Measurements from ENCODE around the gene IGFL3. TPM values are rescaled to one million over a fixed set of nuclear protein-coding genes. Genes with fewer than 3 reads are reported as not detected.

IGFL3 gene
- total and polyA plus RNA-seq, 2 of the 13 experiments (the other 11 are each of a cell fraction or from before 2014, with no cell fraction given): not detected

DNA sequence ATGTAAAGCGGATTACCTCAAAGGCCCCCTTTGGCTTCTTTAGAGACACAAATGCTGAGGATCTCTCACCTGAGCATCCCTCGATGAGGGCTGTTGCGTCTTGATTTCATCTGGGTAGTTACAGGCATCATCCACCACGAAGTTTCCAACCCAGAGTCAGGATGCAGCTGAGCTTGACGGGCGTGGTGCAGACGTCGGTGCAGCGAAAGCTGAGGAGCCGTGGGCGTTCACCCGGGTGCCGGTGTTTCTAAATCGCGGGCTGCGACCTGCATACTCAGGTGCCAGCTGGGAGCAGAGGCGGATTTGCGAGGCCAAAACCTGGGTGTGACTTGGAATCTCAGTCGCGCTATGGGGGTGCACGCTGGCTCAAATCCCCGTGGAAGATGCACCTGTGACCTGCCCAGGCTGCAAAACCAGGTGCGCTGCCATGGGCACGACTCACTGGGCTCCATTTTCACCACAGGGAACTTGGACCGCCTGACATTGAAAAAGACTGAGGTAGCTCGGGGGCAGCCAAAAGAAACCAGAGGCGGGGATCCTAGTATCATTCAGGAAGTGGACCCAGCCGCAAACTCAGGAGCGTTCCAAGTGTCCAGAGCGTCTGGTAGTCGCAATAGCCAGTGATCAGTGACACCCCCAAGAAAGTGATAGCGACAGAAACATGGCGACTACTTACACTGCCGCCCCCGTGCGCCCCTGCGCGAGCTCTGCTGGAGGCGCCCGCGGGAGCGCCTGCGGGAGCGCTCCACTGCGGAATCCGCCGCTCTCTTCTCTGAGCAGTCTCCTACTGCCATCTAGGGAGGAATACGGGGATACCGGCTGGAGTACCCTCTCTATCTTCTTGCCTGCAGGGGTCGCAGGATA lies 47.3 kb downstream of the IGFL3 start (continued):
- peak; percentile 83 for TF ChIP-seq KDM2A (CRISPR knock-in tag; IDR thresholded peaks at IDR 0.05; ENCODE audit: borderline replicate concordance, low read depth)
- TF ChIP-seq, protein P1, sequence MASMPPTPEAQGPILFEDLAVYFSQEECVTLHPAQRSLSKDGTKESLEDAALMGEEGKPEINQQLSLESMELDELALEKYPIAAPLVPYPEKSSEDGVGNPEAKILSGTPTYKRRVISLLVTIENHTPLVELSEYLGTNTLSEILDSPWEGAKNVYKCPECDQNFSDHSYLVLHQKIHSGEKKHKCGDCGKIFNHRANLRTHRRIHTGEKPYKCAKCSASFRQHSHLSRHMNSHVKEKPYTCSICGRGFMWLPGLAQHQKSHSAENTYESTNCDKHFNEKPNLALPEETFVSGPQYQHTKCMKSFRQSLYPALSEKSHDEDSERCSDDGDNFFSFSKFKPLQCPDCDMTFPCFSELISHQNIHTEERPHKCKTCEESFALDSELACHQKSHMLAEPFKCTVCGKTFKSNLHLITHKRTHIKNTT (CRISPR knock-in tag; IDR thresholded peaks at IDR 0.05): no peak
- TF ChIP-seq, protein P2, sequence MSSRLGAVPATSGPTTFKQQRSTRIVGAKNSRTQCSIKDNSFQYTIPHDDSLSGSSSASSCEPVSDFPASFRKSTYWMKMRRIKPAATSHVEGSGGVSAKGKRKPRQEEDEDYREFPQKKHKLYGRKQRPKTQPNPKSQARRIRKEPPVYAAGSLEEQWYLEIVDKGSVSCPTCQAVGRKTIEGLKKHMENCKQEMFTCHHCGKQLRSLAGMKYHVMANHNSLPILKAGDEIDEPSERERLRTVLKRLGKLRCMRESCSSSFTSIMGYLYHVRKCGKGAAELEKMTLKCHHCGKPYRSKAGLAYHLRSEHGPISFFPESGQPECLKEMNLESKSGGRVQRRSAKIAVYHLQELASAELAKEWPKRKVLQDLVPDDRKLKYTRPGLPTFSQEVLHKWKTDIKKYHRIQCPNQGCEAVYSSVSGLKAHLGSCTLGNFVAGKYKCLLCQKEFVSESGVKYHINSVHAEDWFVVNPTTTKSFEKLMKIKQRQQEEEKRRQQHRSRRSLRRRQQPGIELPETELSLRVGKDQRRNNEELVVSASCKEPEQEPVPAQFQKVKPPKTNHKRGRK (CRISPR knock-in tag; IDR thresholded peaks at IDR 0.05): no peak
- TF ChIP-seq BRCA1 (CRISPR knock-in tag; IDR thresholded peaks at IDR 0.05): no peak
- TF ChIP-seq, protein P3, sequence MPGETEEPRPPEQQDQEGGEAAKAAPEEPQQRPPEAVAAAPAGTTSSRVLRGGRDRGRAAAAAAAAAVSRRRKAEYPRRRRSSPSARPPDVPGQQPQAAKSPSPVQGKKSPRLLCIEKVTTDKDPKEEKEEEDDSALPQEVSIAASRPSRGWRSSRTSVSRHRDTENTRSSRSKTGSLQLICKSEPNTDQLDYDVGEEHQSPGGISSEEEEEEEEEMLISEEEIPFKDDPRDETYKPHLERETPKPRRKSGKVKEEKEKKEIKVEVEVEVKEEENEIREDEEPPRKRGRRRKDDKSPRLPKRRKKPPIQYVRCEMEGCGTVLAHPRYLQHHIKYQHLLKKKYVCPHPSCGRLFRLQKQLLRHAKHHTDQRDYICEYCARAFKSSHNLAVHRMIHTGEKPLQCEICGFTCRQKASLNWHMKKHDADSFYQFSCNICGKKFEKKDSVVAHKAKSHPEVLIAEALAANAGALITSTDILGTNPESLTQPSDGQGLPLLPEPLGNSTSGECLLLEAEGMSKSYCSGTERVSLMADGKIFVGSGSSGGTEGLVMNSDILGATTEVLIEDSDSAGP (CRISPR knock-in tag; IDR thresholded peaks at IDR 0.05; ENCODE audit: borderline replicate concordance): peak; percentile 70; the same call in 1 of the 2 replicates
- peak; percentile 21; the same call in 1 of the 2 replicates for TF ChIP-seq ZNF124 (CRISPR knock-in tag; IDR thresholded peaks at IDR 0.05)
- TF ChIP-seq EED (CRISPR knock-in tag; IDR thresholded peaks at IDR 0.05): no peak
- TF ChIP-seq ZNF335 (CRISPR knock-in tag; IDR thresholded peaks at IDR 0.05): peak; percentile 25; the same call in 1 of the 2 replicates
- 0 out of 2 replicates have a peak, but pooled peaks have one; percentile 28 for TF ChIP-seq PHF8 (CRISPR knock-in tag; IDR thresholded peaks at IDR 0.05)
- no peak for TF ChIP-seq ZNF136 (CRISPR knock-in tag; IDR thresholded peaks at IDR 0.05; ENCODE audit: low read depth)
- TF ChIP-seq, protein P4, sequence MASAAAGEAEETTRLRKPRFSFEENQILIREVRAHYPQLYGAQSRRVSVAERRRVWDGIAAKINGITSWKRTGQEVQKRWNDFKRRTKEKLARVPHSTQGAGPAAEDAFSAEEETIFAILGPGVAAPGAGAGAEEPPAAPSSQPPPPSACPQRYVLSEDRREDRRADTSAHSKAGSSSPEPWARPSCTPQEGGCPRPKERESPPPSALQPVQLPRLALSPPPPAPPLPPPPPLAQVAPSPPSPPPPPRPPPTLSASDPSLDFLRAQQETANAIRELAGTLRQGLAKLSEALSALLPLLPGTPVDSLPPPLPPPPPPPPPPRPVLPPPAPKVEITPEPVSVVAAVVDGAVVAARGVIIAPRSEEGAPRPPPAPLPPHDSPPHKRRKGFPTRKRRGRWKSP (CRISPR knock-in tag; IDR thresholded peaks at IDR 0.05): peak; percentile 99
- TF ChIP-seq ZNF572 (CRISPR knock-in tag; IDR thresholded peaks at IDR 0.05): no peak
- TF ChIP-seq KLF16 (CRISPR knock-in tag; IDR thresholded peaks at IDR 0.05): peak in 1 of 2 experiments; percentile 70; a peak in 1 of 4 replicates
- 0 out of 2 replicates have a peak, but pooled peaks have one; percentile 11 for TF ChIP-seq FOSL2 (CRISPR knock-in tag; IDR thresholded peaks at IDR 0.05)
- TF ChIP-seq, protein P5, sequence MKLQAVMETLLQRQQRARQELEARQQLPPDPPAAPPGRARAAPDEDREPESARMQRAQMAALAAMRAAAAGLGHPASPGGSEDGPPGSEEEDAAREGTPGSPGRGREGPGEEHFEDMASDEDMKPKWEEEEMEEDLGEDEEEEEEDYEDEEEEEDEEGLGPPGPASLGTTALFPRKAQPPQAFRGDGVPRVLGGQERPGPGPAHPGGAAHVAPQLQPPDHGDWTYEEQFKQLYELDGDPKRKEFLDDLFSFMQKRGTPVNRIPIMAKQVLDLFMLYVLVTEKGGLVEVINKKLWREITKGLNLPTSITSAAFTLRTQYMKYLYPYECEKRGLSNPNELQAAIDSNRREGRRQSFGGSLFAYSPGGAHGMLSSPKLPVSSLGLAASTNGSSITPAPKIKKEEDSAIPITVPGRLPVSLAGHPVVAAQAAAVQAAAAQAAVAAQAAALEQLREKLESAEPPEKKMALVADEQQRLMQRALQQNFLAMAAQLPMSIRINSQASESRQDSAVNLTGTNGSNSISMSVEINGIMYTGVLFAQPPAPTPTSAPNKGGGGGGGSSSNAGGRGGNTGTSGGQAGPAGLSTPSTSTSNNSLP (IDR thresholded peaks at IDR 0.05; ENCODE audit: low read depth, low read length): peak; percentile 72; the same call in 1 of the 2 replicates
- TF ChIP-seq, protein P6, sequence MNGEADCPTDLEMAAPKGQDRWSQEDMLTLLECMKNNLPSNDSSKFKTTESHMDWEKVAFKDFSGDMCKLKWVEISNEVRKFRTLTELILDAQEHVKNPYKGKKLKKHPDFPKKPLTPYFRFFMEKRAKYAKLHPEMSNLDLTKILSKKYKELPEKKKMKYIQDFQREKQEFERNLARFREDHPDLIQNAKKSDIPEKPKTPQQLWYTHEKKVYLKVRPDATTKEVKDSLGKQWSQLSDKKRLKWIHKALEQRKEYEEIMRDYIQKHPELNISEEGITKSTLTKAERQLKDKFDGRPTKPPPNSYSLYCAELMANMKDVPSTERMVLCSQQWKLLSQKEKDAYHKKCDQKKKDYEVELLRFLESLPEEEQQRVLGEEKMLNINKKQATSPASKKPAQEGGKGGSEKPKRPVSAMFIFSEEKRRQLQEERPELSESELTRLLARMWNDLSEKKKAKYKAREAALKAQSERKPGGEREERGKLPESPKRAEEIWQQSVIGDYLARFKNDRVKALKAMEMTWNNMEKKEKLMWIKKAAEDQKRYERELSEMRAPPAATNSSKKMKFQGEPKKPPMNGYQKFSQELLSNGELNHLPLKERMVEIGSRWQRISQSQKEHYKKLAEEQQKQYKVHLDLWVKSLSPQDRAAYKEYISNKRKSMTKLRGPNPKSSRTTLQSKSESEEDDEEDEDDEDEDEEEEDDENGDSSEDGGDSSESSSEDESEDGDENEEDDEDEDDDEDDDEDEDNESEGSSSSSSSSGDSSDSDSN (CRISPR knock-in tag; IDR thresholded peaks at IDR 0.05): 0 out of 2 replicates have a peak, but pooled peaks have one; percentile 35
- no peak for TF ChIP-seq PPARG (CRISPR knock-in tag; conservative IDR thresholded peaks at IDR 0.05)

Measured in HepG2 (cell line).